ENCODE data around the gene DFFA.

The DFFA gene

GRCh38 chr1:10449751-10450150 lies 22.6 kb downstream of the DFFA start, which contains the start of gene CORT:
Gene CORT (plus strand): TSS chr1:10450031. CDS start chr1:10450224, 193 bp downstream.
- DNase-seq (ENCODE audit: low read depth): no peak
- H3K4me3 ChIP-seq (ENCODE audit: low read depth, low read length): no peak within 1 kb of the TSS
- TF ChIP-seq, protein P1, sequence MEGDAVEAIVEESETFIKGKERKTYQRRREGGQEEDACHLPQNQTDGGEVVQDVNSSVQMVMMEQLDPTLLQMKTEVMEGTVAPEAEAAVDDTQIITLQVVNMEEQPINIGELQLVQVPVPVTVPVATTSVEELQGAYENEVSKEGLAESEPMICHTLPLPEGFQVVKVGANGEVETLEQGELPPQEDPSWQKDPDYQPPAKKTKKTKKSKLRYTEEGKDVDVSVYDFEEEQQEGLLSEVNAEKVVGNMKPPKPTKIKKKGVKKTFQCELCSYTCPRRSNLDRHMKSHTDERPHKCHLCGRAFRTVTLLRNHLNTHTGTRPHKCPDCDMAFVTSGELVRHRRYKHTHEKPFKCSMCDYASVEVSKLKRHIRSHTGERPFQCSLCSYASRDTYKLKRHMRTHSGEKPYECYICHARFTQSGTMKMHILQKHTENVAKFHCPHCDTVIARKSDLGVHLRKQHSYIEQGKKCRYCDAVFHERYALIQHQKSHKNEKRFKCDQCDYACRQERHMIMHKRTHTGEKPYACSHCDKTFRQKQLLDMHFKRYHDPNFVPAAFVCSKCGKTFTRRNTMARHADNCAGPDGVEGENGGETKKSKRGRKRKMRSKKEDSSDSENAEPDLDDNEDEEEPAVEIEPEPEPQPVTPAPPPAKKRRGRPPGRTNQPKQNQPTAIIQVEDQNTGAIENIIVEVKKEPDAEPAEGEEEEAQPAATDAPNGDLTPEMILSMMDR (conservative IDR thresholded peaks at IDR 0.05; ENCODE audit: low read depth, low read length): no peak

DNA sequence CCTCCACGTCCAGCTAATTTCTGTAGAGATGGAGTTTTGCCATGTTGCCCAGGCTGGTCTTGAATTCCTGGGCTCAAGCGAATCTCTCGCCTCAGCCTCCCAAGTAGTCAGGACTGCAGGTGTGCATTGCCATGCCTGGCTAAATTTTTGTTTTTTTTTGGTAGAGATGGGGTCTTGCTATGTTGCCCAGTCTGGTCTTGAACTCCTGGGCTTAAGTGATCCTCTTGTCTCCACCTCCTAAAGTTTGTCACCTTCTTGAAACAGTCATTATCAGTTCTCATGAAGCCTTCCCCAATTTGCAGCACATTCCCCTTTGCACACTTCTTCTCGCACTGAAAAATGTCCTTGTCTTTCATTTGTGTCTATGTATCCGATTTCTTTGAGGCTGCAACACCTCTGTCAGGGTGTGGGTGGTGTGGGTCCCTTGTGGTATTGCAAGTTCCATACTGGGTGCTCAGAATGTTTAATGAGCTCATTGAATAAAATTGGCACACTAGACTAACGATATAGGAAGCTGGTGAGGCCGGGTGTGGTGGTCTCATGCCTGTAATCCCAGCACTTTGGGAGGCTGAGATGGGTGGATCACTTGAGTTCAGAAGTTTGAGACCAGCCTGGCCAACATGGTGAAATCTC lies 25.4 kb downstream of the DFFA start:
- no peak for DNase-seq (ENCODE audit: low read depth)
- TF ChIP-seq, protein P1 (conservative IDR thresholded peaks at IDR 0.05; ENCODE audit: low read depth, low read length): no peak

GRCh38 chr1:10444795-10445397 lies 27.4 kb downstream of the DFFA start:
- TF ChIP-seq, protein P1 (conservative IDR thresholded peaks at IDR 0.05; ENCODE audit: low read depth, low read length): no peak
- H3K4me3 ChIP-seq (ENCODE audit: low read depth, low read length): no peak overlapping the region
- DNase-seq (ENCODE audit: low read depth): no peak

More for the DNA sequence above, 25.4 kb downstream of the DFFA start:
- H3K4me3 ChIP-seq (ENCODE audit: low read depth, low read length): no peak overlapping the region

DNA sequence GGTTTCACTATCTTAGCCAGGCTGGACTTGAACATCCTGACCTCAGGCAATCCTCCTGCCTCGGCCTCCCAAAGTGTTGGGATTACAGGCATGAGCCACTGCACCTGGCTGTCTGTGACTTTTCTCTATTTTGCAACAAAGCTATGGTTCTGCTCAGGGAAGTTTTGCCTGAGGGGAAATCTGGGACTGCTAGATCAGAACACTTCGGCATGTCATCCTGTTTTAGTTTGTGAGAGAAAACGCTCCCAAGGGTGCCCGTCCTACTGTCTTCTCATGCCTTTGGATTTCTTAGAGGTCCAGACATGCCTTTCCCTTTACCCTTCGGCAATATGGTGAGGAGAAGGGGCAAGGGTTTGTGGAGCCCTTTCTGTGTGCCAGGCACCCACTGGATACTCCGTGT lies 28.1 kb downstream of the DFFA start:
- DNase-seq (ENCODE audit: low read depth): no peak
- no peak overlapping the region for H3K4me3 ChIP-seq (ENCODE audit: low read depth, low read length)
- TF ChIP-seq, protein P1 (conservative IDR thresholded peaks at IDR 0.05; ENCODE audit: low read depth, low read length): no peak

DNA sequence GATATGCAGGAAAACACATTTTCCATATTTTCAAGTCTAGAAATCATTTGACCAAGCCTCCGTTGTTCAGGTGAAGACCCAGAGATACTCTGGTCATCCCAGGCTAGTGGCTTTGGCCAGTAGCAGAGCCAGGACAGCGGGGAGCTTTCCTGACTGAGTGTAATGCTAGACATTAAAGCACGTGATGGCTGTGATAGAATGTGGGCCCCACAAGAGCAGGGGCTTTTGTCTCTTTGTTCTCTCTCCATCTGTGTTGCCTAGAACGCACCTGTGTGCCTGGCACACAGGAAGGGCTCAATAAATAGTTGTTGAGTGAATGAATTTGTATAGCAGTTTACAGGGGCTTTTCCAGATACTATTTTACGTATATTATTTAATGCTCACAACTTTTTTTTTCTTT lies 31.5 kb downstream of the DFFA start:
- TF ChIP-seq, protein P1 (conservative IDR thresholded peaks at IDR 0.05; ENCODE audit: low read depth, low read length): no peak
- DNase-seq (ENCODE audit: low read depth): no peak
- no peak overlapping the region for H3K4me3 ChIP-seq (ENCODE audit: low read depth, low read length)

- TF ChIP-seq, protein P1 (conservative IDR thresholded peaks at IDR 0.05; ENCODE audit: low read depth, low read length): no peak
- DNase-seq (ENCODE audit: low read depth): no peak
- H3K4me3 ChIP-seq (ENCODE audit: low read depth, low read length): no peak overlapping the region
Observed at GRCh38 chr1:10440305-10440704, 32.0 kb downstream of the DFFA start.

DNA sequence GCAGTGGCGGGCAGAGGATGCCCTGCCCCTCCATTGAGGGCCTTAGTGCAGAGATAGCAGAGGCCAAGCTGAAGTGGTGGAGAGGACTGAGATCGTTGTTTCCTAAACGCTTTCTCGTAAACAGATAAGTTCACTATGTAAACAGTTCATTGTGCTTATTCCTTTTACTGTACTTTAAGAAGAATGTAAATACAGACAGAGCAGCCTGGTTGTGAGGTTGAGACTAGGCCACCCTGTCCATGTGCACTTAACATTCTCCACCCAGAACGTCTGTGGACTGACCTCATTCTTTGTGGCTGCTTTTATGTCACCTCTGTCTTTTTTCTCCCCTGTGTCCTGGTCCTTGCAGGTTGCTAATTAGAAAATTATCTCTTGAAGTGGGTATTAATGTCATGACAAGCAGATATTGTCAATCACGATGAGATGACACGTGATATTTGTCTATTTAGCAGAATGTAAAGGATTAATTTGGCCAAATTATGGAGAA lies 33.6 kb downstream of the DFFA start:
- TF ChIP-seq, protein P1 (conservative IDR thresholded peaks at IDR 0.05; ENCODE audit: low read depth, low read length): no peak
- DNase-seq (ENCODE audit: low read depth): no peak
- no peak overlapping the region for H3K4me3 ChIP-seq (ENCODE audit: low read depth, low read length)
